HCT116 (cell line): Measurements from ENCODE around the gene NR2F1-AS1.

Experiments used
- CBX3 ChIP-seq: IDR thresholded peaks from 2 replicates; pipeline ENCODE4 v1.6.1; 2012; ENCODE audit warnings: low read depth
- CEBPB ChIP-seq: IDR thresholded peaks from 2 replicates; pipeline ENCODE4 v1.6.1; 2012; ENCODE audit warnings: low read depth
- POLR2A ChIP-seq: IDR thresholded peaks from 2 replicates; pipeline ENCODE4 v1.7.0; 2011; ENCODE audit warnings: borderline replicate concordance; ENCODE audit not compliant: insufficient read depth, insufficient read length; ENCODE audit errors: extremely low read depth
- TF ChIP-seq, protein P1 (sequence below): IDR thresholded peaks from 2 replicates; pipeline ENCODE4 v1.6.1; 2012; ENCODE audit warnings: low read depth
- TF ChIP-seq, protein P2 (sequence below), 3 experiments: fragments of 200-600 bp in 1 of 3; sonication (generic) in 1 of 3; IDR thresholded peaks in 2 of 3; conservative IDR thresholded peaks in 1 of 3; 2 replicates each; pipeline ENCODE4 v1.5.1; 2012 to 2017; ENCODE audit warnings: low read depth in 2 of 3, low read length in 2 of 3, antibody characterized with exemption in 1 of 3, borderline replicate concordance in 1 of 3, control low read depth in 1 of 3, mild to moderate bottlenecking in 1 of 3, mixed read lengths in 1 of 3, mixed run types in 1 of 3, moderate library complexity in 1 of 3; ENCODE audit not compliant: insufficient read depth in 1 of 3

DNA sequence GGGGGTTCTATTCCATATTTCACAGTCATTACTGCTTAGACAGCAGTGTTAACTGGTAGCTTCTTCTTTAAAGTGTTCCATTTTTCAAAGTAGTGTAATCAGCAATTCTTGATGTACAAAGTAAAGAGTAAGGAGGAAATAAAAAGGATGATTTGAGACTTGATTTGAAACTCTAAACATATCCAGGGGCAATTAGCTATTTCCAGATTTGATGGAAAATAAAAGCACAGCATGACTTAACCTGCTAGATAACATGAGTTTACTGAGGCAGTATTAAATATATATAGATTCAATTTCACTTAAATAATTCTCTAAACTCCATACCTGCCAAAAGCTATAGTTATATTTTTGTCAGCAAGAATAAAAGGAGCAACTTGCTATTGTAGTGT, 31.8 kb upstream of the NR2F1-AS1 start:
- TF ChIP-seq POLR2A (no peak), CEBPB (no peak), CBX3 (no peak)
- TF ChIP-seq, protein P1, sequence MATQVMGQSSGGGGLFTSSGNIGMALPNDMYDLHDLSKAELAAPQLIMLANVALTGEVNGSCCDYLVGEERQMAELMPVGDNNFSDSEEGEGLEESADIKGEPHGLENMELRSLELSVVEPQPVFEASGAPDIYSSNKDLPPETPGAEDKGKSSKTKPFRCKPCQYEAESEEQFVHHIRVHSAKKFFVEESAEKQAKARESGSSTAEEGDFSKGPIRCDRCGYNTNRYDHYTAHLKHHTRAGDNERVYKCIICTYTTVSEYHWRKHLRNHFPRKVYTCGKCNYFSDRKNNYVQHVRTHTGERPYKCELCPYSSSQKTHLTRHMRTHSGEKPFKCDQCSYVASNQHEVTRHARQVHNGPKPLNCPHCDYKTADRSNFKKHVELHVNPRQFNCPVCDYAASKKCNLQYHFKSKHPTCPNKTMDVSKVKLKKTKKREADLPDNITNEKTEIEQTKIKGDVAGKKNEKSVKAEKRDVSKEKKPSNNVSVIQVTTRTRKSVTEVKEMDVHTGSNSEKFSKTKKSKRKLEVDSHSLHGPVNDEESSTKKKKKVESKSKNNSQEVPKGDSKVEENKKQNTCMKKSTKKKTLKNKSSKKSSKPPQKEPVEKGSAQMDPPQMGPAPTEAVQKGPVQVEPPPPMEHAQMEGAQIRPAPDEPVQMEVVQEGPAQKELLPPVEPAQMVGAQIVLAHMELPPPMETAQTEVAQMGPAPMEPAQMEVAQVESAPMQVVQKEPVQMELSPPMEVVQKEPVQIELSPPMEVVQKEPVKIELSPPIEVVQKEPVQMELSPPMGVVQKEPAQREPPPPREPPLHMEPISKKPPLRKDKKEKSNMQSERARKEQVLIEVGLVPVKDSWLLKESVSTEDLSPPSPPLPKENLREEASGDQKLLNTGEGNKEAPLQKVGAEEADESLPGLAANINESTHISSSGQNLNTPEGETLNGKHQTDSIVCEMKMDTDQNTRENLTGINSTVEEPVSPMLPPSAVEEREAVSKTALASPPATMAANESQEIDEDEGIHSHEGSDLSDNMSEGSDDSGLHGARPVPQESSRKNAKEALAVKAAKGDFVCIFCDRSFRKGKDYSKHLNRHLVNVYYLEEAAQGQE, result no peak
- TF ChIP-seq, protein P2, sequence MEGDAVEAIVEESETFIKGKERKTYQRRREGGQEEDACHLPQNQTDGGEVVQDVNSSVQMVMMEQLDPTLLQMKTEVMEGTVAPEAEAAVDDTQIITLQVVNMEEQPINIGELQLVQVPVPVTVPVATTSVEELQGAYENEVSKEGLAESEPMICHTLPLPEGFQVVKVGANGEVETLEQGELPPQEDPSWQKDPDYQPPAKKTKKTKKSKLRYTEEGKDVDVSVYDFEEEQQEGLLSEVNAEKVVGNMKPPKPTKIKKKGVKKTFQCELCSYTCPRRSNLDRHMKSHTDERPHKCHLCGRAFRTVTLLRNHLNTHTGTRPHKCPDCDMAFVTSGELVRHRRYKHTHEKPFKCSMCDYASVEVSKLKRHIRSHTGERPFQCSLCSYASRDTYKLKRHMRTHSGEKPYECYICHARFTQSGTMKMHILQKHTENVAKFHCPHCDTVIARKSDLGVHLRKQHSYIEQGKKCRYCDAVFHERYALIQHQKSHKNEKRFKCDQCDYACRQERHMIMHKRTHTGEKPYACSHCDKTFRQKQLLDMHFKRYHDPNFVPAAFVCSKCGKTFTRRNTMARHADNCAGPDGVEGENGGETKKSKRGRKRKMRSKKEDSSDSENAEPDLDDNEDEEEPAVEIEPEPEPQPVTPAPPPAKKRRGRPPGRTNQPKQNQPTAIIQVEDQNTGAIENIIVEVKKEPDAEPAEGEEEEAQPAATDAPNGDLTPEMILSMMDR (IDR thresholded peaks at IDR 0.05 in 2 of 3, conservative IDR thresholded peaks at IDR 0.05 in 1 of 3; ENCODE audit: borderline replicate concordance in 1 of 3, insufficient read depth in 1 of 3, low read depth in 2 of 3, low read length in 2 of 3), result no peak
